ENCODE results near the gene CANX.

CANX gene

GRCh38 chr5:179755022-179755421 is 56.3 kb downstream of the CANX start:
- H3K9me3 ChIP-seq (ENCODE audit: insufficient read depth, low read depth, low read length), result no peaks in the 10 kb centered on the region
- H3K4me2 ChIP-seq (ENCODE audit: low read depth, low read length, poor library complexity, severe bottlenecking), result no peak overlapping the region
- no peaks in the 10 kb centered on the region for H3K9me2 ChIP-seq (replicated peaks; ENCODE audit: low read depth, low read length)
- H3K36me3 ChIP-seq (ENCODE audit: insufficient read depth, low read length), result no peaks in the 10 kb centered on the region
- TF ChIP-seq CTCF (conservative IDR thresholded peaks at IDR 0.05; ENCODE audit: low read length) (no peak), EZH2phosphoT487 (IDR thresholded peaks at IDR 0.05; ENCODE audit: borderline replicate concordance) (no peak)
- H3K4me1 ChIP-seq (ENCODE audit: insufficient read depth, low read length, poor library complexity, severe bottlenecking), result no peaks in the 10 kb centered on the region
- peaks cover 21% of the 10 kb centered on the region for H4K20me1 ChIP-seq (ENCODE audit: insufficient read depth, low read length, poor library complexity, severe bottlenecking)
- no peaks in the 10 kb centered on the region for H3F3A ChIP-seq (ENCODE audit: low read depth)
- no peak overlapping the region for H3K4me3 ChIP-seq (ENCODE audit: low read length, poor library complexity, severe bottlenecking)
- H3K27me3 ChIP-seq (ENCODE audit: insufficient read depth, low read length, poor library complexity, severe bottlenecking), result no peaks in the 10 kb centered on the region
- H2AFZ ChIP-seq (ENCODE audit: low read length), result no peak overlapping the region
- peaks cover 75% of the 10 kb centered on the region; the same call in 1 of the 2 replicates for H3K79me2 ChIP-seq (ENCODE audit: insufficient read depth, low read length)
- H3K9ac ChIP-seq (ENCODE audit: low read depth, low read length, poor library complexity, severe bottlenecking), result no peak overlapping the region

- Histone ChIP-seq H3K9ac (ENCODE audit: low read depth, low read length, poor library complexity, severe bottlenecking) (no peak overlapping the region), H3K4me2 (ENCODE audit: low read depth, low read length, poor library complexity, severe bottlenecking) (no peak overlapping the region), H3K27me3 (ENCODE audit: insufficient read depth, low read length, poor library complexity, severe bottlenecking) (no peaks in the 10 kb centered on the region), H3F3A (ENCODE audit: low read depth) (no peaks in the 10 kb centered on the region), H4K20me1 (ENCODE audit: insufficient read depth, low read length, poor library complexity, severe bottlenecking) (peaks cover 35% of the 10 kb centered on the region), H3K9me2 (replicated peaks; ENCODE audit: low read depth, low read length) (no peaks in the 10 kb centered on the region), H3K9me3 (ENCODE audit: insufficient read depth, low read depth, low read length) (no peaks in the 10 kb centered on the region), H3K4me1 (ENCODE audit: insufficient read depth, low read length, poor library complexity, severe bottlenecking) (peaks cover 7% of the 10 kb centered on the region), H2AFZ (ENCODE audit: low read length) (no peak overlapping the region), H3K79me2 (ENCODE audit: insufficient read depth, low read length) (peaks cover 70% of the 10 kb centered on the region), H3K4me3 (ENCODE audit: low read length, poor library complexity, severe bottlenecking) (no peak overlapping the region), H3K36me3 (ENCODE audit: insufficient read depth, low read length) (no peaks in the 10 kb centered on the region)
- TF ChIP-seq CTCF (conservative IDR thresholded peaks at IDR 0.05; ENCODE audit: low read length), result no peak
- no peak for TF ChIP-seq EZH2phosphoT487 (IDR thresholded peaks at IDR 0.05; ENCODE audit: borderline replicate concordance)
These were observed 60.2 kb downstream of the CANX start for GRCh38 chr5:179758955-179759354.

- no peaks in the 10 kb centered on the region for H3F3A ChIP-seq (ENCODE audit: low read depth)
- no peak overlapping the region for H3K4me2 ChIP-seq (ENCODE audit: low read depth, low read length, poor library complexity, severe bottlenecking)
- peaks cover 7% of the 10 kb centered on the region for H3K4me1 ChIP-seq (ENCODE audit: insufficient read depth, low read length, poor library complexity, severe bottlenecking)
- H3K27me3 ChIP-seq (ENCODE audit: insufficient read depth, low read length, poor library complexity, severe bottlenecking), result no peaks in the 10 kb centered on the region
- no peak overlapping the region for H3K9ac ChIP-seq (ENCODE audit: low read depth, low read length, poor library complexity, severe bottlenecking)
- peaks cover 62% of the 10 kb centered on the region for H3K79me2 ChIP-seq (ENCODE audit: insufficient read depth, low read length)
- no peaks in the 10 kb centered on the region for H3K36me3 ChIP-seq (ENCODE audit: insufficient read depth, low read length)
- no peaks in the 10 kb centered on the region for H3K9me2 ChIP-seq (replicated peaks; ENCODE audit: low read depth, low read length)
- no peak overlapping the region for H2AFZ ChIP-seq (ENCODE audit: low read length)
- H4K20me1 ChIP-seq (ENCODE audit: insufficient read depth, low read length, poor library complexity, severe bottlenecking), result peaks cover 26% of the 10 kb centered on the region
- no peaks in the 10 kb centered on the region for H3K9me3 ChIP-seq (ENCODE audit: insufficient read depth, low read depth, low read length)
- H3K4me3 ChIP-seq (ENCODE audit: low read length, poor library complexity, severe bottlenecking), result no peak overlapping the region
- TF ChIP-seq CTCF (conservative IDR thresholded peaks at IDR 0.05; ENCODE audit: low read length) (no peak), EZH2phosphoT487 (IDR thresholded peaks at IDR 0.05; ENCODE audit: borderline replicate concordance) (no peak)
These were observed 61.1 kb downstream of the CANX start for GRCh38 chr5:179759581-179760551.

Measured in Loucy (cell line).